HG03469 (cell line): Measurements from ENCODE around the gene SFXN5.

Source experiments
- ATAC-seq: cut with Tn5 transposase; IDR thresholded peaks from one replicate; pipeline ENCODE4 v1.9.1; 2021; ENCODE audit warnings: mild to moderate bottlenecking, moderate library complexity, moderate number of reproducible peaks; ENCODE audit not compliant: unreplicated experiment

SFXN5 gene

GRCh38 chr2:72981536-72981935, 90.0 kb downstream of the SFXN5 start:
- ATAC-seq: no peak

GRCh38 chr2:72980535-72981217, 90.8 kb downstream of the SFXN5 start:
- ATAC-seq: no peak

- no peak for ATAC-seq
These were observed 91.6 kb downstream of the SFXN5 start for GRCh38 chr2:72979896-72980295.

GRCh38 chr2:72975017-72975416, 96.5 kb downstream of the SFXN5 start:
- ATAC-seq: no peak

GRCh38 chr2:72974436-72974754, 97.1 kb downstream of the SFXN5 start:
- no peak for ATAC-seq

GRCh38 chr2:72973566-72974435, 97.7 kb downstream of the SFXN5 start:
- ATAC-seq: no peak

- no peak for ATAC-seq
These were observed 98.4 kb downstream of the SFXN5 start for GRCh38 chr2:72973137-72973535.

GRCh38 chr2:72972352-72973136, 99.0 kb downstream of the SFXN5 start:
- no peak for ATAC-seq

- ATAC-seq: no peak
These were observed 100.5 kb downstream of the SFXN5 start for GRCh38 chr2:72971036-72971435.

- ATAC-seq: no peak
These were observed 101.8 kb downstream of the SFXN5 start for GRCh38 chr2:72969706-72970105.

GRCh38 chr2:72968286-72968685, 103.2 kb downstream of the SFXN5 start:
- ATAC-seq: no peak

GRCh38 chr2:72965770-72966450, 105.6 kb downstream of the SFXN5 start:
- ATAC-seq: no peak

- no peak for ATAC-seq
These were observed 106.5 kb downstream of the SFXN5 start for GRCh38 chr2:72965016-72965415.

- ATAC-seq: no peak
These were observed 107.4 kb downstream of the SFXN5 start for GRCh38 chr2:72964146-72964525.

GRCh38 chr2:72963423-72964145, 107.9 kb downstream of the SFXN5 start:
- ATAC-seq: no peak

GRCh38 chr2:72962911-72963310, 108.6 kb downstream of the SFXN5 start:
- ATAC-seq: no peak

- ATAC-seq: no peak
These were observed 109.6 kb downstream of the SFXN5 start for GRCh38 chr2:72961853-72962468.

GRCh38 chr2:72961036-72961720, 110.3 kb downstream of the SFXN5 start:
- no peak for ATAC-seq
